ENCODE results near the gene RBMXL3.
"Not testable (repeated sequence)": the region's sequence is repeated elsewhere in the genome, so short reads cannot be mapped to it uniquely, and the experiment has no call there.

The RBMXL3 gene

DNA sequence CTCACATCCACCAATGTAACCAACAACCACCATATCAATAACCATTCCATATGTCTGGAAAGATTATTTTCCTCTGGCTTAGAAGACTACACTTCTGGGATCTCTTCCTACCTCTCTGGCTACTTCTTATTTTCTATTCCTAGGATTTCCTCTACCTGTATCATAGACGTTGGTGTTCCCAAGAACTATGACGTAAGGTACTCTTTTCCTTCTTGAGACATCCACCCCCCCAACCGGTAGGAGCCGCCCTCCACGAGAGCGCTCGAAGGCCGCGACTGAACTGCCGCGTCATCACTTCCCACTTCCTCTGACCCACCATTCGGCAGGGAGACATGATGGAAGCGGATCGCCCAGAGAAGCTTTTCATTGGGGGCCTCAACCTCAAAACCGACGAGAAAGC lies at the start of gene RBMXL3:
Gene RBMXL3, plus strand, starts transcription at position 301 of the 400 bp plus-strand sequence. Its CDS starts 32 bp downstream, at position 333.
- no peak for FAIRE-seq

DNA sequence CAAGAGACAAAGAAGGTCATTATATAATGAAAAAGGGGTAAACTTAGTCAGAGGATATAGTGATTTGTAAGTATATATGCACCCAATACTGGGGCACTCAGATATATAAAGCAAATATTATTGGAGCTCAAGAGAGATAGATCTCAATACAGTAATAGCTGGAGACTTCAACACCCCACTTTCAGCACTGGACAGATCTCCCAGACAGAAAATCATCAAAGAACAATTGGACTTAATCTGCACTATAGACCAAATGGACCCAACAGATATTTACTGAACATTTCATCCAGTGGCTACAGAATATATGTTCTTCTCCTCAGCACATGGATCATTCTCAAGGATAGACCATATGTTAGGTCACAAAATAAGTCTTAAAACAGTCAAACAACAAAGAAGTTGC lies 47.2 kb upstream of the RBMXL3 start:
- FAIRE-seq: no peak

- FAIRE-seq: peak; percentile 95
These were observed 42.0 kb upstream of the RBMXL3 start for GRCh38 chrX:115147220-115147619.

GRCh38 chrX:115173181-115173580 lies 16.0 kb upstream of the RBMXL3 start:
- FAIRE-seq: no peak

GRCh38 chrX:115174548-115174947 lies 14.7 kb upstream of the RBMXL3 start:
- no peak for FAIRE-seq

- no peak for FAIRE-seq
These were observed 11.3 kb upstream of the RBMXL3 start for GRCh38 chrX:115177932-115178331.

DNA sequence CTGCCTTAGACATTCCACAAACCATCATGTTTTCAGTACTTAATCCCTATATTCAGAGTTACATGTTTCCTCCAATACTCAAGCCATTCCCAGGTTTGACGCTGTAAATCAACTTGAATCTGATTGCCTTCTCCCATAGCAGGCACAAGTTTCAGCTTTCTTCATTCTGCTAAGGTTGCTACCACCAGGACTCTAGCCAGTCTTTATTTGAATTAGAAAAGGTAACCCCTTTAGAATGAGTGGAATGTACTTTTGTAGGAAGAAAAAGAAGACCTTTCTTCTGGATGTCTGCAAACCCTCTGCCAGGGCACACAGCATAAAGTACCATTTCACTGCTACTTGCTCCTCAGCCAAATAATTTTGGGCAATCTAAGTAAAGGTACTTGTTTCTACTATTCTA lies 10.7 kb upstream of the RBMXL3 start:
- FAIRE-seq: no peak

DNA sequence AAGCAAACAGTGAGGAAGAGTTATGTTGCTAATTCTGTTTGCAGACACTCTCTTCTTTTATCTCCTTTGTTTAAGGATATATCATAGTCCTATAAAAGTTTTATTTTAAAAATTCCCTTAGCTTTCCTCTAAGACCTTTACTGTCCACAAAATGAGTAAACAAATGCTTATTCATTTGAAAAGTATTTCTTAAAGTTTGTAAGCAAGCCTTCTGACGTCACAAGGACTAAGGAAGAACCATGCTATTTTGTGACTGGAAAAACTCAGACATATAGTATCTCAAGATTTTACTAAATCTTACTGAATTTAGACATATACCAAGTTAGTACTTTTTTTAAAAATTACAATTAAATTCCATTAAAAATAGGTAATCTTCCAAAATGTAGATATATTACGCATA lies 5.2 kb upstream of the RBMXL3 start:
- no peak for FAIRE-seq

DNA sequence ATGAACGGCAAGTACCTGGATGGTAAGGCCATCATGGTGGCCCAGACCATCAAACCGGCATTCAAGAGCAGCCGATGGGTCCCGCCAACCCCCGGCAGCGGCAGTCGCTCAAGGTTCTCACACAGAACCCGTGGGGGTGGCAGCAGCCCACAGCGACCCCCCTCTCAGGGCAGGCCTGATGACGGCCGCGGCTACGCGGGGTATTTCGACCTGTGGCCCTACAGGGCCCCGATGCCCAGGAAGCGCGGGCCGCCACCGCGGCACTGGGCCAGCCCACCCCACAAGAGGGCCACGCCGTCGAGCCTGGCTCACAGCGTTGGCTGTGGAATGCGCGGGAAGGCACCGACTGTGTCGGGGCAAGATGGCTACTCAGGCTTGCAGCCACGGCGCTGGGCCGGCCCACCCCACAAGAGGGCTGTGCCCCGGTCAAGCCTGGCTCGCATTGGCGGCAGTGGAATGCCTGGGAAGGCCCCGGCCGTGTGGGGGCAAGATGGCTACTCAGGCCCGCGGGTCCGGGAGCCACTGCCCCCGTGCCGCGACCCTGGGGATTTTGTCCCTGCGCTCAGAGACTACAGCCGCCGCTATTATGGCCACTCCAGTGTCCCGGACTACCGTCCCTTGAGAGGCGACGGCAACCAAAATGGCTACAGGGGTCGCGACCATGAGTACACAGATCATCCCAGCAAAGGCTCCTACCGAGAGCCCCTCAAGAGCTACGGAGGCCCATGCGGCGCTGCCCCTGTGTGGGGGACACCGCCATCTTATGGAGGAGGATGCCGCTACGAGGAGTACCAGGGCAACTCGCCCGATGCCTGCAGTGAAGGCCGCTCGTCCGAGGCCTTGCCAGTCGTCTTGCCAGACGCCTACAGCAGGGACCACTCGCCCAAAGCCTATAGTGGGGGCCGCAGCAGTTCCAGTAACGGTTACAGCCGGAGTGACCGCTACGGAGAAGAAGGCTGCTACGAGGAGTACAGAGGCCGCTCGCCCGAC lies 731 bp downstream of the RBMXL3 start:
- no peak for FAIRE-seq

DNA sequence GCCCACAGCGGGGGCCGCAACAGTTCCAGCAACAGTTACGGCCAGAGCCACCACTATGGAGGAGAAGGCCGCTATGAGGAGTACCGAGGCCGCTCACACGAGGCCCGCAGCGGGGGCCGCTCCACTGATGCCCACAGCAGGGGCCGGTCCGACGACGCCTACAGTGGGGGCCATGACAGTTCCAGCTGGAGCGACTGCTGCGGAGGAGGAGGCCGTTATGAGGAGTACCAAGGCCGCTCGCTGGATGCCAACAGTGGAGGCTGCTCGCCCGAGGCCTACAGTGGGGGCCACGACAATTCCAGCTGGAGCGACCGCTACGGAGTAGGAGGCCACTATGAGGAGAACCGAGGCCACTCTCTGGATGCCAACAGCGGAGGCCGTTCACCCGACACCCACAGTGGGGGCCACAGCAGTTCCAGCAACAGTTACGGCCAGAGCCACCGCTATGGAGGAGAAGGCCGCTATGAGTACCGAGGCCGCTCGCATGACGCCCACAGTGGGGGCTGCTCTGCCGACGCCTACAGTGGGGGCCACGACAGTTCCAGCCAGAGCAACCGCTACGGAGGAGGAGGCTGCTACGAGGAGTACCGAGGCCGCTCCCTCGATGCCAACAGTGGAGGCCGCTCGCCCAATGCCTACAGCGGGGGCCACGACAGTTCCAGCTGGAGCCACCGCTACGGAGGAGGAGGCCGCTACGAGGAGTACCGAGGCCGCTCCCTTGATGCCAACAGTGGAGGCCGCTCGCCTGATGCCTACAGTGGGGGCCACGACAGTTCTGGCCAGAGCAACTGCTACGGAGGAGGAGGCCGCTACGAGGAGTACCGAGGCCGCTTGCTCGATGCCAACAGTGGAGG lies 1.7 kb downstream of the RBMXL3 start:
- no peak for FAIRE-seq

- FAIRE-seq: no peak
These were observed 2.5 kb downstream of the RBMXL3 start for GRCh38 chrX:115191490-115192243.

- no peak for FAIRE-seq
These were observed 3.1 kb downstream of the RBMXL3 start for GRCh38 chrX:115192244-115192700.

- FAIRE-seq: no peak
These were observed 14.8 kb downstream of the RBMXL3 start for GRCh38 chrX:115204040-115204439.

DNA sequence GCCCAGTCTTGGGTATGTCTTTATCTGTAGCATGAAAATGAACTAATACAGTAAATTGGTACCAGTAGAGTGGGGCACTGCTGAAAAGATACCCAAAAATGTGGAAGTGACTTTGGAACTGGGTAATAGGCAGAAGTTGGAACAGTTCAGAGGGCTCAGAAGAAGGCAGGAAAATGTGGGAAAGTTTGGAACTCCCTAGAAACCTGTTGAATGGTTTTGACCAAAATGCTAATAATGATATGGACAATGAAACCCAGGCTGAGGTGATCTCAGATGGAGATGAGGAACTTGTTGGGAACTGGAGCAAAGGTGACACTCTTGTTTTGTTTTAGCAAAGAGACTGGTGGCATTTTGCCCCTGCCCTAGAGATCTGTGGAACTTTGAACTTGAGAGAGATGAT lies 20.3 kb downstream of the RBMXL3 start:
- FAIRE-seq: not testable (repeated sequence)

DNA sequence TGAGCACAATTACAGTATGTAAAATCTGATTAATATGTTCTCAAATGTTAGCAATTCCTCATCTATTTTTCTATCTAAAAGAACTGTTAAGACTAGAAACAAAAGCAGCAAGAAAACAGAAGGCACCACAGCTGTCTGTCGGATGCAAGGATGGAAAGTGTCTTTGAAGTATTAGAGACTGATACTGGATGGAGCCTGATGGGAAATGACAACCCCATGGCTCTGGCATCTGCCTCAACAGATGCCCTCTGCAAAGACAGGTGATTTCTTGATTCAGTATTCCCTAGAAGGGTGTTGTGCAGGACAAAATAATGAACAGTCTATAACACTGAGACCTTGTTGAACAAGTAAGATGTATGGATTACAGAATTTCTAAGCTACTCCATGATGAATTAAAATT lies 24.9 kb downstream of the RBMXL3 start:
- FAIRE-seq: no peak

- FAIRE-seq: no peak
These were observed 25.4 kb downstream of the RBMXL3 start for GRCh38 chrX:115214605-115215004.

DNA sequence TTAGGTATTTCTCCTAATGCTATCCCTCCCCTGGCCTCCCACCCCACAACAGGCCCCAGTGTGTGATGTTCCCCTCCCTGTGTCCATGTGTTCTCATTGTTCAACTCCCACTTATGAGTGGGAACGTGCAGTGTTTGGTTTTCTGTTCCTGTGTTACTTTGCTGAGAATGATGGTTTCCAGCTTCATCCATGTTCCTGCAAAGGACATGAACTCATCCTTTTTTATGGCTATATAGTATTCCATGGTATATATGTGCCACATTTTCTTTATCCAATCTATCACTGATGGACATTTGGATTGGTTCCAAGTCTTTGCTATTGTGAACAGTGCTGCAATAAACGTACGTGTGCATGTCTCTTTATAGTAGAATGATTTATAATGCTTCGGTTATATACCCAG lies 28.1 kb downstream of the RBMXL3 start:
- FAIRE-seq: not testable (repeated sequence)

GRCh38 chrX:115226929-115227328 lies 37.7 kb downstream of the RBMXL3 start:
- FAIRE-seq: no peak

- no peak for FAIRE-seq
These were observed 40.3 kb downstream of the RBMXL3 start for GRCh38 chrX:115229337-115230003.

DNA sequence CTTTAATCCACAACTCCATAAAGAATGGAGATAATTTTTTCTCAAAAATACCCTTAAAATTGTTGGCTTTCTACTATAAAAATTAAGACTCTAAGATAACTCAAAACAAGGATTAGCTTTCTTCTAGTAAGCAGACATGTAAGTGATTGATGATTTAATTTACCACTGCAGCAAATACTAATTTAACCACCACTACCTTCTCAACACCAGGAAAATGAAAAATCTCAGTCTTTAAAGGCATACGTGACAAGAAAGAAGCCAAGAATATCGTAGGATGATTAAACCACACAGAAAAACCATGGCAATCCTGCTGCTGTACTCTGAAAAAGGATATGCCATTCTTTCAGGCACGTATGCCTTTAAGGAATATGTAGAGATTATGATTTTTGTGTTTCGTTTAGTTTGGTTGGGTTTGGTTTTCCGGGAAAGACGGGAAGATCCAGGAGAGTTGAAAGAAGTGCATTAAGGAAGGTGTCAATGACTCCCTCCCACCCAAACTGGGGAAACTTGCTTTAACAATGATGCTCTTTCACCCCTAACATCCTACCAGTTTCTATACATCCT lies 43.8 kb downstream of the RBMXL3 start:
- FAIRE-seq: no peak

Measured in endometrium (tissue), 2 donors.